ENCODE measurements around the gene TRIM26.

DNA sequence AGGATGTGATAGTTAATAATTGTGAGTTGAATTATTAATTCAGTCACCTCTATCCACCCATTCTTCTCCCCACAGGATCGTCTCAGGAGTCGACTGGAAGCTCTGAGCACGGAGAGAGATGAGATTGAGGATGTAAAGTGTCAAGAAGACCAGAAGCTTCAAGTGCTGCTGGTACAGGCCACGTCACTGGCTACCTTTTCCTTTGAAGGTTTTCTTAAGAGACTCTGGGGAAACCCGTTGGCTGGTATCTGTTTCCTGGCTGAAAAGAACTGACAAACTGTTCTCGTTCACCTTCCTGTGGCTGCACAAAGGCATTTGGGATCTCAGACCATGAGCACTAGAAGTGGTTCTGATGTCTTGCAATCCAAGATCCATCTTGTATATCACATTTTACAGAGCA lies 46.1 kb downstream of the TRIM26 start:
- TF ChIP-seq CTCF (IDR thresholded peaks at IDR 0.05; ENCODE audit: insufficient read depth, low read length, poor library complexity, severe bottlenecking) (no peak), EZH2phosphoT487 (conservative IDR thresholded peaks at IDR 0.05; ENCODE audit: low read length) (no peak)

Measured in SU-DHL-6 (cell line).